H1 (cell line): ENCODE results near the gene PTP4A1. TPM values are rescaled to one million over a fixed set of nuclear protein-coding genes. Genes with fewer than 3 reads are reported as not detected.

Experiments used
- CTCF ChIA-PET: fragments of 300-600 bp; sonication (Branson Sonifier 250); formaldehyde crosslinking; loops from one replicate; lab custom pipeline; 2021; ENCODE audit not compliant: partially characterized antibody; lab: Charles Lee
- POLR2A ChIA-PET: fragments of 300-600 bp; sonication (Branson Sonifier 250); formaldehyde crosslinking; loops from one replicate; lab custom pipeline; 2021; ENCODE audit warnings: inconsistent platforms; ENCODE audit not compliant: partially characterized antibody; lab: Charles Lee
- DNase-seq, 2 experiments: peaks; one replicate each; pipeline versions ENCODE4 v3.0.0 to v3.0.0-alpha.2; 2010 to 2022; ENCODE audit warnings: low spot score in 2 of 2, low read depth in 1 of 2, mixed read lengths in 1 of 2
- FAIRE-seq: peaks from 2 replicates; lab custom pipeline; 2011; peaks lifted over from hg19 to GRCh38; lab: Jason Lieb, UNC
- H2AFZ ChIP-seq: 2 replicates; pipeline ENCODE4 v1.8.1; 2012; ENCODE audit warnings: low read length, inconsistent platforms
- H2AK5ac ChIP-seq: 2 replicates; pipeline ENCODE4 v1.6.1; 2013; ENCODE audit warnings: low read depth, low read length
- H2BK120ac ChIP-seq: replicated peaks from 2 replicates; pipeline ENCODE3; 2013; ENCODE audit warnings: low read depth, low read length, inconsistent platforms
- H2BK12ac ChIP-seq: 2 replicates; pipeline ENCODE4 v1.6.1; 2013; ENCODE audit warnings: low read depth, low read length
- H2BK15ac ChIP-seq: 2 replicates; pipeline ENCODE4 v1.6.1; 2013; ENCODE audit warnings: low read length
- H2BK20ac ChIP-seq: 2 replicates; pipeline ENCODE4 v1.6.1; 2013; ENCODE audit warnings: low read length
- H2BK5ac ChIP-seq: 2 replicates; pipeline ENCODE4 v1.6.1; 2013; ENCODE audit warnings: low read depth, low read length
- H3K14ac ChIP-seq: 2 replicates; pipeline ENCODE4 v1.6.1; 2013; ENCODE audit warnings: inconsistent platforms; ENCODE audit not compliant: insufficient read length
- H3K18ac ChIP-seq: 2 replicates; pipeline ENCODE4 v1.6.1; 2013; ENCODE audit warnings: low read length; ENCODE audit errors: extremely low read depth
- H3K23ac ChIP-seq: 2 replicates; pipeline ENCODE4 v1.6.1; 2013; ENCODE audit warnings: inconsistent platforms; ENCODE audit not compliant: insufficient read length
- H3K23me2 ChIP-seq: 2 replicates; pipeline ENCODE4 v1.6.1; 2013; ENCODE audit warnings: low read depth, low read length
- H3K27ac ChIP-seq: 2 replicates; pipeline ENCODE4 v1.6.1; 2011; ENCODE audit warnings: low read depth, low read length, inconsistent platforms
- H3K27me3 ChIP-seq, 4 experiments: replicated peaks in 1 of 4; 1 replicate in 1 of 4; 2 replicates in 3 of 4; pipeline versions ENCODE4 v1.6.1 to v1.8.1; 2011 to 2013; ENCODE audit warnings: low read length in 3 of 4, mild to moderate bottlenecking in 3 of 4, inconsistent platforms in 2 of 4, mixed read lengths in 2 of 4, moderate library complexity in 1 of 4; ENCODE audit not compliant: control insufficient read depth in 3 of 4, insufficient read depth in 3 of 4; ENCODE audit errors: extremely low read depth in 1 of 4
- H3K36me3 ChIP-seq, 4 experiments: 2 replicates each; pipeline versions ENCODE4 v1.6.1 to v1.8.1; 2011 to 2013; ENCODE audit warnings: mild to moderate bottlenecking in 4 of 4, low read length in 3 of 4, moderate library complexity in 2 of 4, control low read depth in 1 of 4, inconsistent platforms in 1 of 4; ENCODE audit not compliant: insufficient read depth in 4 of 4, control insufficient read depth in 2 of 4
- H3K4ac ChIP-seq: replicated peaks from 2 replicates; pipeline ENCODE3; 2013; ENCODE audit warnings: low read length, low read depth, mixed read lengths, inconsistent platforms; ENCODE audit not compliant: insufficient read length
- H3K4me1 ChIP-seq, 4 experiments: replicated peaks in 1 of 4; 1 replicate in 1 of 4; 2 replicates in 3 of 4; pipeline versions ENCODE4 v1.6.1 to v1.8.1; 2011 to 2013; ENCODE audit warnings: low read length in 3 of 4, inconsistent platforms in 2 of 4, mixed read lengths in 1 of 4; ENCODE audit not compliant: insufficient read depth in 4 of 4, control insufficient read depth in 3 of 4
- H3K4me2 ChIP-seq, 2 experiments: 2 replicates each; pipeline versions ENCODE4 v1.6.1 to v1.8.1; 2011 to 2013; ENCODE audit warnings: low read depth in 2 of 2, low read length in 2 of 2, control low read depth in 1 of 2, inconsistent platforms in 1 of 2, mild to moderate bottlenecking in 1 of 2; ENCODE audit not compliant: insufficient read depth in 1 of 2
- H3K4me3 ChIP-seq, 4 experiments: fragments of 200-600, 300-600 bp in 1 of 4; sonication (generic), shearing (Covaris generic), sonication (Bioruptor Twin) in 1 of 4; 2 replicates each; pipeline versions ENCODE4 v1.5.1 to v1.8.1; 2011 to 2016; ENCODE audit warnings: low read length in 4 of 4, low read depth in 3 of 4, control low read depth in 2 of 4, inconsistent platforms in 2 of 4, mild to moderate bottlenecking in 2 of 4, mixed read lengths in 1 of 4, moderate library complexity in 1 of 4; ENCODE audit not compliant: insufficient read depth in 2 of 4; ENCODE audit errors: extremely low read depth in 1 of 4
- H3K56ac ChIP-seq: replicated peaks from 2 replicates; pipeline ENCODE3; 2013; ENCODE audit warnings: low read depth, mild to moderate bottlenecking, mixed read lengths, low read length, inconsistent platforms; ENCODE audit not compliant: insufficient read length
- H3K79me1 ChIP-seq: 2 replicates; pipeline ENCODE4 v1.6.1; 2013; ENCODE audit warnings: low read depth, low read length, control low read depth
- H3K79me2 ChIP-seq, 2 experiments: 2 replicates each; pipeline versions ENCODE4 v1.6.1 to v1.8.1; 2012 to 2013; ENCODE audit warnings: low read length in 2 of 2, mild to moderate bottlenecking in 2 of 2, inconsistent platforms in 1 of 2; ENCODE audit not compliant: insufficient read depth in 2 of 2, control insufficient read depth in 1 of 2
- H3K9ac ChIP-seq, 4 experiments: replicated peaks in 1 of 4; 1 replicate in 1 of 4; 2 replicates in 3 of 4; pipeline versions ENCODE4 v1.6.1 to v1.8.1; 2011 to 2013; ENCODE audit warnings: low read depth in 3 of 4, low read length in 3 of 4, control low read depth in 2 of 4, mild to moderate bottlenecking in 2 of 4, moderate library complexity in 2 of 4, inconsistent platforms in 1 of 4; ENCODE audit errors: extremely low read depth in 1 of 4
- H3K9me3 ChIP-seq, 2 experiments: 2 replicates each; pipeline versions ENCODE4 v1.6.1 to v1.8.1; 2012 to 2013; ENCODE audit warnings: mild to moderate bottlenecking in 2 of 2, moderate library complexity in 2 of 2, control low read depth in 1 of 2, inconsistent platforms in 1 of 2, low read depth in 1 of 2, low read length in 1 of 2, mixed read lengths in 1 of 2; ENCODE audit not compliant: insufficient read depth in 2 of 2
- H4K20me1 ChIP-seq, 2 experiments: replicated peaks in 1 of 2; 2 replicates each; pipeline versions ENCODE3 to v1.8.1; 2011 to 2013; ENCODE audit warnings: inconsistent platforms in 2 of 2, low read length in 2 of 2, mild to moderate bottlenecking in 1 of 2; ENCODE audit not compliant: insufficient read depth in 2 of 2, control insufficient read depth in 1 of 2
- H4K5ac ChIP-seq: 2 replicates; pipeline ENCODE4 v1.6.1; 2013; ENCODE audit warnings: low read length, low read depth, mixed read lengths, inconsistent platforms; ENCODE audit not compliant: insufficient read length
- H4K8ac ChIP-seq: 2 replicates; pipeline ENCODE4 v1.8.0; 2013; ENCODE audit warnings: mild to moderate bottlenecking, moderate library complexity, low read length, inconsistent platforms; ENCODE audit not compliant: insufficient read depth; ENCODE audit errors: extremely low read depth
- H4K91ac ChIP-seq: replicated peaks from 2 replicates; pipeline ENCODE3; 2013; ENCODE audit warnings: low read length, mixed read lengths, inconsistent platforms; ENCODE audit not compliant: insufficient read length
- CHD2 ChIP-seq: IDR thresholded peaks from 2 replicates; pipeline ENCODE4 v1.6.1; 2012; ENCODE audit warnings: low read length, improper control_type of control experiment
- EZH2 ChIP-seq: fragments of 200-600 bp; sonication (generic); IDR thresholded peaks from 2 replicates; pipeline ENCODE4 v1.7.1; 2012; ENCODE audit warnings: low read depth, mild to moderate bottlenecking, moderate library complexity, low read length, inconsistent platforms; ENCODE audit not compliant: severe bottlenecking
- FOSL1 ChIP-seq: IDR thresholded peaks from 2 replicates; pipeline ENCODE4 v1.6.1; 2011; ENCODE audit warnings: mild to moderate bottlenecking, low read depth, low read length, moderate library complexity; ENCODE audit not compliant: insufficient read depth
- HDAC2 ChIP-seq, 2 experiments: fragments of 300-600 bp in 1 of 2; sonication (generic) in 1 of 2; IDR thresholded peaks; 2 replicates each; pipeline ENCODE4 v1.6.1; 2011 to 2012; ENCODE audit warnings: low read depth in 2 of 2, low read length in 2 of 2, mild to moderate bottlenecking in 2 of 2, moderate library complexity in 2 of 2, borderline replicate concordance in 1 of 2, inconsistent platforms in 1 of 2
- HDAC6 ChIP-seq: IDR thresholded peaks from one replicate; pipeline ENCODE4 v1.7.1; 2012; ENCODE audit warnings: low read depth, mild to moderate bottlenecking, inconsistent platforms, low read length, moderate library complexity
- KDM4A ChIP-seq: IDR thresholded peaks from one replicate; pipeline ENCODE4 v1.7.1; 2012; ENCODE audit warnings: low read depth, mild to moderate bottlenecking, moderate library complexity, low read length, inconsistent platforms; ENCODE audit not compliant: severe bottlenecking
- RBBP5 ChIP-seq: IDR thresholded peaks from 2 replicates; pipeline ENCODE4 v1.7.1; 2012; ENCODE audit warnings: low read depth, mild to moderate bottlenecking, inconsistent platforms, low read length, moderate library complexity, borderline replicate concordance
- RFX5 ChIP-seq: IDR thresholded peaks from 2 replicates; pipeline ENCODE4 v1.6.1; 2011; ENCODE audit warnings: low read depth, low read length, improper control_type of control experiment, borderline replicate concordance
- RNF2 ChIP-seq: fragments of 200-900, 300-1000 bp; sonication (generic); IDR thresholded peaks from 2 replicates; pipeline ENCODE4 v1.7.1; 2016; ENCODE audit warnings: borderline replicate concordance, low read depth, mild to moderate bottlenecking, antibody characterized with exemption, low read length; ENCODE audit not compliant: poor library complexity, severe bottlenecking; ENCODE audit errors: missing control alignments
- SAP30 ChIP-seq: fragments of 300-600 bp; sonication (generic); IDR thresholded peaks from 2 replicates; pipeline ENCODE4 v1.7.1; 2012; ENCODE audit warnings: low read length, moderate library complexity, mild to moderate bottlenecking, inconsistent platforms; ENCODE audit not compliant: insufficient read depth, insufficient replicate concordance
- SP2 ChIP-seq: IDR thresholded peaks from 2 replicates; pipeline ENCODE4 v1.6.1; 2012; ENCODE audit warnings: mild to moderate bottlenecking, low read length, inconsistent platforms
- TAF1 ChIP-seq: IDR thresholded peaks from 2 replicates; pipeline ENCODE4 v1.6.1; 2011; ENCODE audit warnings: mild to moderate bottlenecking, low read depth, low read length
- TBP ChIP-seq: IDR thresholded peaks from 2 replicates; pipeline ENCODE4 v1.6.1; 2011; ENCODE audit warnings: low read depth, low read length, improper control_type of control experiment
- TEAD4 ChIP-seq: IDR thresholded peaks from 2 replicates; pipeline ENCODE4 v1.6.1; 2012; ENCODE audit warnings: low read depth, low read length, inconsistent platforms, mixed read lengths
- WGBS, 2 experiments: shearing (Covaris generic) in 1 of 2; methylation state at CpG; one replicate each; pipeline versions ENCODE4 v1.1.6 to v1.1.7; 2013 to 2015; ENCODE audit warnings: low lambda C conversion rate in 2 of 2, mixed read lengths in 2 of 2, inconsistent platforms in 1 of 2, low coverage in 1 of 2, missing lambda C conversion rate in 1 of 2; ENCODE audit not compliant: insufficient replicate concordance in 2 of 2, insufficient coverage in 1 of 2, insufficient read length in 1 of 2; ENCODE audit errors: extremely low coverage in 1 of 2, missing lambda C conversion rate in 1 of 2; 5-methylcytosine and 5-hydroxymethylcytosine counted together
- polyA plus RNA-seq, 7 experiments: library from polyadenylated mRNA; depleted of rRNA in 3 of 7; stranded (reverse) in 5 of 7; unstranded in 2 of 7; fragments of >200 nt in 5 of 7; fragments of 200-250 nt in 2 of 7; gene quantifications; 1 replicate in 5 of 7; 2 replicates in 1 of 7; 4 replicates in 1 of 7; pipeline versions ENCODE4 v1.2.1 to v1.2.3, GENCODE V29; 2011 to 2013; ENCODE audit warnings: missing spikeins in 2 of 7, mixed read lengths in 2 of 7
- total RNA-seq: library from RNA; stranded (reverse); fragmentation: NEBNext Ultra II Directional; extraction: Animal tissue kit (Norgen Biotek cat#: 25700); gene quantifications from 2 replicates; pipeline ENCODE4 v1.2.1, GENCODE V29; 2021

PTP4A1 gene
- total and polyA plus RNA-seq, 2 of the 8 experiments (the other 6 are each of a cell fraction or from before 2014, with no cell fraction given) = 21.1 to 76.3 TPM

GRCh38 chr6:63549076-63549475, 23.2 kb upstream of the PTP4A1 start:
- no peak overlapping the region for H2AFZ ChIP-seq
- DNase-seq (no peak), FAIRE-seq (no peak)
- no peak overlapping the region for H4K91ac ChIP-seq
- no peak overlapping the region for H2BK12ac ChIP-seq
- H3K27ac ChIP-seq = no peak overlapping the region
- 94% methylated on average over 5 of the region's 5 CpGs; no CpG with 5 or more reads in 1 of the 2 experiments for WGBS, 2 experiments
- no peak overlapping the region for H3K14ac ChIP-seq
- H4K20me1 ChIP-seq = no peaks in the 10 kb centered on the region
- H2BK5ac ChIP-seq = no peak overlapping the region
- H4K8ac ChIP-seq = no peak overlapping the region
- H3K27me3 ChIP-seq = no peaks in the 10 kb centered on the region
- H3K23ac ChIP-seq = no peak overlapping the region
- no peak overlapping the region for H3K4me2 ChIP-seq
- no peak overlapping the region for H3K4me3 ChIP-seq
- no peak overlapping the region for H3K4ac ChIP-seq
- no peak overlapping the region for H2BK20ac ChIP-seq
- ChIA-PET CTCF (interaction anchor here (0.6 to 1.3 kb wide), 2 partner anchors 8 to 241 kb away, joined by 3 read pairs; no protein-coding TSS in a partner anchor), POLR2A (interaction anchor here (1.1 to 1.3 kb wide), 2 partner anchors 17 to 24 kb away, joined by 3 to 5 read pairs; no protein-coding TSS in a partner anchor)
- no peaks in the 10 kb centered on the region for H3K9me3 ChIP-seq
- H3K18ac ChIP-seq = no peak overlapping the region; the same call in 1 of the 2 replicates
- H2BK15ac ChIP-seq = no peak overlapping the region
- H2AK5ac ChIP-seq = no peak overlapping the region
- no peaks in the 10 kb centered on the region for H3K36me3 ChIP-seq
- no peaks in the 10 kb centered on the region for H3K79me2 ChIP-seq
- H3K23me2 ChIP-seq = no peaks in the 10 kb centered on the region
- H3K79me1 ChIP-seq = no peaks in the 10 kb centered on the region
- no peak overlapping the region for H3K9ac ChIP-seq
- H3K56ac ChIP-seq = no peak overlapping the region
- no peaks in the 10 kb centered on the region for H3K4me1 ChIP-seq
- H2BK120ac ChIP-seq = no peak overlapping the region
- H4K5ac ChIP-seq = no peak overlapping the region
- no peak for TF ChIP-seq SP2
- TF ChIP-seq KDM4A = no peak
- TF ChIP-seq TEAD4 = no peak
- no peak for TF ChIP-seq HDAC2 (IDR thresholded peaks at IDR 0.05; ENCODE audit: borderline replicate concordance in 1 of 2, low read depth in 2 of 2, low read length in 2 of 2)
- TF ChIP-seq TAF1 = no peak
- TF ChIP-seq FOSL1 = no peak
- no peak for TF ChIP-seq SAP30
- TF ChIP-seq RBBP5 = no peak
- no peak for TF ChIP-seq RFX5
- no peak for TF ChIP-seq HDAC6
- no peak for TF ChIP-seq CHD2
- TF ChIP-seq RNF2 = no peak
- TF ChIP-seq EZH2 = no peak
- no peak for TF ChIP-seq TBP
